GM19397 (cell line): ENCODE results near the gene TCTN2.

Experiments used
- ATAC-seq: cut with Tn5 transposase; IDR thresholded peaks from one replicate; pipeline ENCODE4 v1.9.1; 2021; ENCODE audit warnings: mild to moderate bottlenecking, moderate library complexity; ENCODE audit not compliant: unreplicated experiment

Gene TCTN2

DNA sequence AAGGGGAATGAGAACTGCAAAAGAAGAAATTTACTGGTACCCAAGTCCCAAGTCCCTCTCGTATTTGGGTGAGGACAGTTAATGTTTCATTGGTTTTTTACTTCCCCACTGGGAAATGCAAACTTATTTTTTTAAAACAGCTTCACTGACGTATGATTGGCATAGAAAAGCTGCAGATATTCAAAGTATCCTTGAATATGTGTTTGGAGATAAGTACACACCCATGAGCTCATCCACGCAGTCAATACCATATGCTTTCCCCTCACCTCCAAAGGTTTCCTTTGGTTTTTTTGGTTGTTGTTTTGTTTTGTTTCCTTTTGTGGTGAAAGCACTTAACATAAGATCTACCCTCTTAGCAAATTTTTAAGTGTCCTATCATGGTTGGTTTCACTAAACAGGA, 13.1 kb downstream of the TCTN2 start:
- ATAC-seq: no peak

GRCh38 chr12:123686636-123687190, 15.8 kb downstream of the TCTN2 start:
- no peak for ATAC-seq

- ATAC-seq: no peak
These were observed 19.4 kb downstream of the TCTN2 start for GRCh38 chr12:123690191-123690840.

- ATAC-seq: no peak
These were observed 25.3 kb downstream of the TCTN2 start for GRCh38 chr12:123696207-123696606.

GRCh38 chr12:123696646-123697045, 25.7 kb downstream of the TCTN2 start:
- no peak for ATAC-seq

DNA sequence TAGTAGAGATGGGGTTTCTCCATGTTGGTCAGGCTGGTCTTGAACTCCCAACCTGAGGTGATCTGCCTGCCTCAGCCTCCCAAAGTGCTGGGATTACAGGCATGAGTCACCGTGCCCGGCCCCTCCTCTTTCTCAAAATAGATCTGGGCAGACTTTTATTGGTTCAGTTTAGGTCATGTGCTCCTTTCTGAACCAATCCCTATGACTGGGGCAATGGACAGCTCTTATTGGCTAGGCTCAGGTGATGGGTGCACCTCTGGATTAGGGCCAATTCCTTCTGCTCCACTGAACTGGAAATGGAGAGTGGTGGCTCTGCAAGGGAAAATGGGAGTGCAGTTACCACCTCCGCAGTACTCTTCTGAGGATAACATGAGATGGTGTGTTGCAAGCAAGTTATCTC, 35.0 kb downstream of the TCTN2 start:
- ATAC-seq: no peak

DNA sequence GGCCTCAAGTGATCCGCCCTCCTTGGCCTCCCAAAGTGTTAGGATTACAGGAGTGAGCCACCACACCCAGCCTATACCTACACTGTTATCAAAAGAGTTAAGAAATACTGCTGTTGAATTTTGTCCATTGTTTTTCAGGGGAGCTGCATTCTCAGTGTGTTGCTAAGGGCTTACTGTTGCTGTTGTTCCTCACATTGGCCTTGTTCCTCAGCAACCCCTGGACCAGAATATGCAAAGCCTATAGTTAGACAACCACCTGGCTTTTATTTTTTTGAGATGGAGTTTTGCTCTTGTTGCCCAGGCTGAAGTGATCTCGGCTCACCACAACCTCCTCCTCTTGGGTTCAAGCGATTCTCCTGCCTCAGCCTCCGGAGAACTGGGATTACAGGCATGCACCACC, 36.6 kb downstream of the TCTN2 start:
- ATAC-seq: no peak

DNA sequence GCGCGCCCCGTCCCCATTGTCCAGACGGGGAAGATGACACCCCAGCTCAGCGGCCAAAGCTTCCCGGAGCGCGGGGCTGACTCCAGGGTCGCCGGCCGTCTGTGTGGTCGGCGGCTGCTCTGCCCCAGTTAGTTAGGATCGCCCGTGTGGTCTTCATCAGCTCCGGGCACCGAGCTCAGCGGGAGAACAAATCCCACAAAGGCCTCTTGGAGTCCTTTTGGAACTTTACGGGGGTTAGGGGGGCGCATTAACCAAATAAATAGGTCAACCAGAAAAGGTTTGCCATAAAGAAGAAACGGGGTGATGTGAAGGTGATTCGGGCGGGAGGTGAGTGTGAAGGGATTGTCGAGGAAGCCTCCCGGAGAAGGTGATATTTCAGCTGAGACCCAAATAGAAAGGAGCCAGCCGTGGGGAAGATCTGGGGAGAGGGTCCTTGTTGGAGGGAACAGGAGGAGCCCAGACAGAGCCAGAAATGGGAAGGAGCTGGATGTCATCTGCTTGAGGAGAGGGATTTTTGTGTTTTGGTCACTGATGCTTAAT, 41.9 kb downstream of the TCTN2 start:
- no peak for ATAC-seq

GRCh38 chr12:123713398-123713797, 42.5 kb downstream of the TCTN2 start:
- no peak for ATAC-seq

DNA sequence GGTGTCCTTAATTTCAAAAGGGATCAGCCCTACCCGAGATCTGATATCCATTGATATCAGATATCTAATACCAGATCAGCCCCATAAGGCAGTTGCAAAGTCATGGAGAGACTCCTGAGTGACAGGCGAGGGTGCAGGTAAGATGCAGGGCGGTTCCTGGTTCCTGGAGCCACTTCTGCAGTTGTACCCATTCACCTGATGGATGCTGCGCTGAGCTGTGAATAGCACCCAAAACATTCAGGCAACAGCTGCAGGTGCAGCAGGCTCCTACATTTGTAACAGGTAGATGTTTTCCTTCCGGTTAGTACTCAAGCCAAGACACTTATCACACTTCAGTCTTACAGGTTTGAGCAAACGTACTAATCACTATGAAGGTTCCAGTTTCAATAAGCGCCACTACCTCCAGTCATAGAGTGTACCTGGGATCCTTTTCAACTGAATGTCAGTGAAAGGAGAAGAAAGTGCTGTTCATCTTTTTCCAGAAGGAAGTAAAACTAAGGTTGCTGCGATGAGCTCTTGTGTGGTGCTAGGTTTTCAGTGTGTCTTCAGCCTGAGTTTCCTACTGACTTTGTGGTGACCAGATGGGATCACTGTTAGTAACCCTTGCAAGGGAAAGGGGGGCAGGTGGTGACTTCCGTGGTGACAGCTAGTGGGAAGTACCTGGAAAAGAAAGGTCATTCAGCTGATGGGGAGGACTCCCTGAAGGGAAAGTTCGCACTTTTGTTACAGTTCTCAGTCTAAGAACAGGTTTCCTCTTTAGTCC, 43.1 kb downstream of the TCTN2 start:
- no peak for ATAC-seq

DNA sequence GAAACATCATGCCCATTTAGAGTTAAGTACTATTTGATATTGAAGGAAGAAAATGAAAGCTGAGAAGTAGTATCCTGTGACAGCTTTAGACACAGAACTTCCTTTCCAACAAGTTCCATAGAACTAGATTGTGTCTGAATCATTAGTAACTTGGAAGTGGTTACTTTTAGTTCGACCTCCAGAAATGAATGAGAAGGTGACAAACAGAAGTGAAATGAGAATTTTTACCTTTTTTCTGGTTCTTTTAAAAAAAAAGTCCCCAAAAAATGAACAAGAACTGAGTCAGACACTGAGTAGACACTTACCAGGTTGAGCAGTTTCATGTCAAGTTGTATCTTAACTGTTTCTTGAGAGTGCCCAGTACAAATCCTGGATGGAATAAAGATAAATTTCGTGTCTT, 44.3 kb downstream of the TCTN2 start:
- ATAC-seq: no peak

- no peak for ATAC-seq
These were observed 46.4 kb downstream of the TCTN2 start for GRCh38 chr12:123717350-123717749.

DNA sequence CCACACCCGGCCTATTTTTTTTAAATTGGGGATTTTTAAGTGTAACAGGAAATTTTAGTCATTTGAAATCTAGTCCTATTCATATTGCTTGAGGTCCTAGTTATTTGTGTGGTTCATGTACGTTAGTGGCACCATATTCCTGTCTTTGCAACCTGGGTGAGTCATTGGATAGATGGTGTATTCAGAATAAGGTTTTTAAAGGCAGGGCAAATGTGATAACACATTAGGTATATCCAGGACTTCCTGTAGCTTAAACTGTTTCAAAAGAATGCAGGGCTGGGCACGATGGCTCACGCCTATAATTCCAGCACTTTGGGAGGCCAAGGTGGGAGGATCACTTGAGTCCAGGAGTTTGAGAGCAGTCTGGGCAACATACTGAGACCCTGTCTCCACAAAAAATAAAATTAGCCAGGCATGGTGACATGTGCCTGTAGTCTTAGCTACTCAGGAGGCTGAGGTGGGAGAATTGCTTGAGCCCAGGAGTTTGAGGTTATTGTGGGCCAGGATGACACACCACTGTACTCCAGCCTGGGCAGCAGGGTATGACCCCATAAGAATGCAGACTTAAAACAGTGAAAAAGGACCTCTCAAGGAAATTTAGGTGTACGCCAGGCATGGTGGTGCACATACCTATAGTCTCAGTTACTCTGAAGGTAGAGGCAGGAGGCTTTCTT, 49.4 kb downstream of the TCTN2 start:
- ATAC-seq: no peak

- no peak for ATAC-seq
These were observed 50.3 kb downstream of the TCTN2 start for GRCh38 chr12:123721245-123721644.

DNA sequence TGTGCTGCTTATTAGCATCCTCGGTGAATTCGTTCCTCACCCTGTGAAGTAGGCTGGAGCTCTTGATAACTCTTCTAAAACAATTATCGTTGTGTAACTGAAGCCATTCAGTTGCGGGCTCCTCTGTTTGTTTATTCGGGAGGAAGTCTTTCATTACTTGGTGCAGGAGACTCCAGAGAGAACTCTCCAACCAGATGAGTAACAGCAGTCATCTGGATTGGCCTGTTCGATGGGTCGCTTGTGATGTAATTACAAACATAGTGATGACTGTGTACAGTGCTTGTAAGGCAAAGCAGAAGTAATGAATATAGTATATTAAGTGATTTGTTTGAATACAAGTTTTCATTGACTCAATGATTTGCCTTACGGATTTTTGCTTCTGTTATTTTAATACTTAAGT, 52.1 kb downstream of the TCTN2 start:
- ATAC-seq: no peak

DNA sequence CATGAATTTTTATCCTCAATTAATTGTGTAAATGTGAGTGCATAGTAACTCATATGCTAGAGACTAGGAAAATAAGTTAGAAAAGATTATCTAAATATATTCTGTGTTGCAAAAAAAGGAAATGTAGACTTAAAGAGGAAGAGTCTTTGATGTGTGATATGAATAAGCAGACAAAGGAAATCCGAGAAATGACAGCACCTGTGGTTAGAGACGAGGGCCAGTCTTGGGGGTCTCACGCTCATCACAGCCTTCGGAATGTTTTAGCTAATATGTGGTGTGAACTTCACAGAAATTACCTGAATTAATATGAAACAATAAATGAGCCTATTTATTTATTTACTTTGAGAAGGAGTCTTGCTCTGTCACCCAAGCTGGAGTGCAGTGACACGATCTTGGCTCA, 52.9 kb downstream of the TCTN2 start:
- ATAC-seq: no peak

GRCh38 chr12:123726244-123726643, 55.3 kb downstream of the TCTN2 start:
- ATAC-seq: no peak

GRCh38 chr12:123726962-123727361, 56.0 kb downstream of the TCTN2 start:
- ATAC-seq: no peak

DNA sequence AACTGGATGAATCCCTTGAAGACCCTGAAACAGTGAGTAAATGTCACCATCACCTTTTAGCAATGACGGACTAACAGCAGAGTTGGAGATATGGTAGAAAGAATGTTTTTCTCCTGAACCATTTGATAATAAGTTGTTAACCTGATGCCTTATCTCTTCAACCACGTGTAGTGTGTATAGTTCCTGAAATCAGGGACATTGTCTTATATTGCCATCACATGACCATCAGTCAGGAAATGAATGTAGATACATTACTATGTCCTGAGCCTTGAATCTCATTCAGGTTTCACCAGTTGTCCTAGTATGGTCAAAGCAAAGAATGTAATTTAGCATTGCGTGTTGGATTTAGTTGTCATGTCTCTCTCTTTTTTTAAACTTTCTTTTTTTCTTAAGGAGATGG, 57.0 kb downstream of the TCTN2 start:
- ATAC-seq: no peak

DNA sequence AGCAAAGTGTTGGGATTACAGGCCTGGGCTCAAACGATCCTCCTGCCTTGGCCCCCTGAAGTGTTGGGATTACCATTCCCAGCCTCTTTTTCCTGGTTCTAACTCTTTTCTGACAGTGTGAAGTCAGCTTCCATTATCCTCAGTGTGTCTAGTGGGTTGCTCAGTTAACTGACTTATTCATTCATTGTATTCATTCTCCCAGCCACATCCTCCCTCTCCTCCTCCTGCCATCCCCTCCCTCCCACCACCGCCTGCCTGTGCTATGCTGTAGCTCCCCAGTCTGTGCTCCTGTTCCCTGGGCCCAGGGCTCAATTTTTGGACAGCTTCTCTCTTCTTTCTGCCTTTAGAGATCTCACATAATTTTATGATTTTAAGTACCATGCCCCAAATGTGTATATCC, 60.7 kb downstream of the TCTN2 start:
- no peak for ATAC-seq

DNA sequence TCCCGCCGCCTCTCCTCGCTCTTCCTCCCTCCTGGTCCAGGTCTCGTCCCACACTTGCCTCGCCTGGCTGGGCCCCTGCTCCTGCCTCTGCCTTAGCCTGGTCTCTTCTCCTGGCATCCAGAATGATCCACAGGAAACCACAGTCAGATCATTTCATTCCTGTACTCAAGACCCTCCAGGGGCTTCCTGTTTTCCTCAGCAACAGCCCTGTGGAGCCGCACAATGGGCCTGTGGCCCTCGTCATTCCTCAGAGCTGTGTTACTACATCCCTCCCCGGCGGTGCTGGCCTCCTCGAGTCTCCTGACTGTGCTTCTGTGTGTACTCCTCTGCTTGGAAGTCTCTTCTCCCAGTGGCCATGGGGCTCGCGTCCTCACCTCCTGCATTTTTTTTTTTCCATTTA, 61.3 kb downstream of the TCTN2 start:
- no peak for ATAC-seq

- ATAC-seq: no peak
These were observed 62.3 kb downstream of the TCTN2 start for GRCh38 chr12:123733229-123733628.
